SH-SY5Y (cell line): ENCODE data around the gene CD81.

Experiments used
- GATA2 ChIP-seq: IDR thresholded peaks from 2 replicates; pipeline ENCODE4 v1.6.1; 2011; ENCODE audit warnings: mild to moderate bottlenecking, low read depth, low read length
- GATA3 ChIP-seq: IDR thresholded peaks from 2 replicates; pipeline ENCODE4 v1.6.1; 2011; ENCODE audit warnings: low read depth, mild to moderate bottlenecking, low read length, moderate library complexity

CD81 gene, protein sequence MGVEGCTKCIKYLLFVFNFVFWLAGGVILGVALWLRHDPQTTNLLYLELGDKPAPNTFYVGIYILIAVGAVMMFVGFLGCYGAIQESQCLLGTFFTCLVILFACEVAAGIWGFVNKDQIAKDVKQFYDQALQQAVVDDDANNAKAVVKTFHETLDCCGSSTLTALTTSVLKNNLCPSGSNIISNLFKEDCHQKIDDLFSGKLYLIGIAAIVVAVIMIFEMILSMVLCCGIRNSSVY

DNA sequence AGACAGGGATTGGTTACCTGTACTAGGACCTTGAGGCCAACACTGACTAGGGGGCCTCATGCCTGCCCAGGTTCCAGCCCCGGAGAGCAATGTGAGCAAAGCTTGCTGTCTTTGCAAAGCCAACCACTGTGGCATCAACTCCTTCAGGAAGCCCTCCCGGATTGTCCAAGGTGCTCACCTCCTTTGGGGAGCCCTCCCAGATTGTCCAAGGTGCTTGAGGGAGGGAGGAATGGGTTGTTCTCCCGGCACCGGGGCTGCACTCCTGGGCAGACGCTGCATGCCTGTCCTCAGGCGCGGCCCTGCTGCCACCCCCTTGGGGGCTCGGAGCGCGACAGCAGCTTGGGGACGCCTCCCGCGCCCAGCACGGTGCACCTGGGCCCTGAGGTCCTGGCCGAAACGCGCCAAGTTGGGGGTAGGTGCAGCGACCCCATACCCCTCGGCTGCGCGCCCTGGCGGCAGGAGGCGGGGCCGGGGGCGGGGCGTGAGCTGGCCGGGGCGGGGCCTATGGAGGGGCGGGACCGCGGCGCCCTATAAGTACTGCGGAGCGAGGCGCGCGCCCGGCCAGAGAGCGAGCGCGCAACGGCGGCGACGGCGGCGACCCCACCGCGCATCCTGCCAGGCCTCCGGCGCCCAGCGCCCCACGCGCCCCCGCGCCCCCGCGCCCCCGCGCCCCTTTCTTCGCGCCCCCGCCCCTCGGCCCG is at the start of gene CD81:
Gene CD81, plus strand, starts transcription at position 560 of the 701 bp plus-strand sequence. CDS start 240 bp downstream, outside the sequence.
- TF ChIP-seq GATA3 (no peak), GATA2 (no peak)

DNA sequence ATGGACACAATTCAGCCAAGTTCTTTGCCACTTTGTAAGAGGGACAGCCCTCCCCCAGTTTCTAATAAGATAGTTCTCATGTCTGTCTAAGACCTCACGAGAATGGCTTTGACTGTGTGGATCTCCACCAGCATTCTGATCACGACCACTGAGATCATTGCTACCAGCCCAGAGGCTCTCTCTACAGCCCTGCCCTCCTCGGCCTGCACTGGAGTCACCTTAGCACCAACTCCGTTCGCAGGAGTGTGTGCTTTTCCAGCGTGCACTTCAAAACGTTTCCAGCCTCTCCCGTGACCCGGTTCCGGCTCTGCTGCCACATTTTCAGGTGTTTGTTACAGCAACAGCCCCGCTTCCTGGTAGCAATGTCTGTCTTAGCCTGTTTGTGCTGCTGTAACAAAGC is 49.1 kb upstream of the CD81 start:
- TF ChIP-seq GATA2 (no peak), GATA3 (no peak)

DNA sequence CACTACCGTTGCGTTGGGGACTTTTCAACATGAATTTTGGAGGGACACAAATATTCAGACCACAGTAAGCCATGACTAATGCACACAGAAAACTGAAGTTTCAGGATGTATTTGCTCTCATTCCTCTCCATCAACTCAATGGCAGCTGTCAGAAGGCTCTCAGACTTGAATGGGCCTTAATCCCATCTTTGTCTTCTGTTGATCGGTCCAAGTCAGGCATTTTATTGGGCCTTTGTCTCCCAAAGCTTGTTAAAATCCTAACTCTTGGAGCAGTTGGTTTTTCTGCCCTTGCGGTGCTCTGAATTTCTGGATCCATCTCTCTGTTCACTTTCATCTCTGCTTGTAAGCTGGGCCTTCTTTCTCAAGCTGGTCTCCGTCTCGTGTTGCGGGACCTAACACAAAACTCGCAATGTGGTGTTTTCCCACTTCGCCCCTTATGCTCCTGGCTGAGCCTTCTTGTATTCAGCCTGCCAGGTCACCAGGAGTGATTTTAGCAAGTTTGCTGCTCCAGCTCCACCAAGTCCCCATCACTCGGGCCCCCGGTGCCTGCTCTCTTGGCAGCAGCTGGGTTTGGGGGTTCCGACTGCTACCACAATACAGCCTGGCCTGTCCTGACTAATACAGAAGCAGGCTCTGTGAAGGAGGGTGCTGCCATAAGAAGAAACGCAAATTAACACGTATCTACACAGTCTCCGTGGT is 48.3 kb upstream of the CD81 start:
- TF ChIP-seq GATA2, result no peak
- no peak for TF ChIP-seq GATA3

DNA sequence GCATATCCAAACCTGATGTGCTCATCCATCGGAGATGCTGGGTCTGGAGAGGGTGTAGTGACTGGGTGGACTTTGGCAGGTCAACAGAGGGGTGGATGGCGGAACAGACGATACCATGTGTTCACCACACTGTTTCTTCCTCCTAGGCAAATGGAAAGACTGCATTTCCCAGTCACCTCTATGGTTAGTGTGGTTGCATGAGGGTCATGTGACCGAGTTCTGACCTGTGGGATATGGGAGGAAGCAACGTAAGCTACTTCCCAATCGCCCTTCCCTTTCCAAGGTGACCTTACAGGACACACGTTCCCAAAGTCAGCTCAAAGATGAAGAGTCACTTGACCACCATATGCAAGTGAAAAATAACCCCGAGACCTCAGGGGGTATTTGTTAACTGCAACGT is 47.6 kb upstream of the CD81 start:
- no peak for TF ChIP-seq GATA3
- TF ChIP-seq GATA2, result no peak

DNA sequence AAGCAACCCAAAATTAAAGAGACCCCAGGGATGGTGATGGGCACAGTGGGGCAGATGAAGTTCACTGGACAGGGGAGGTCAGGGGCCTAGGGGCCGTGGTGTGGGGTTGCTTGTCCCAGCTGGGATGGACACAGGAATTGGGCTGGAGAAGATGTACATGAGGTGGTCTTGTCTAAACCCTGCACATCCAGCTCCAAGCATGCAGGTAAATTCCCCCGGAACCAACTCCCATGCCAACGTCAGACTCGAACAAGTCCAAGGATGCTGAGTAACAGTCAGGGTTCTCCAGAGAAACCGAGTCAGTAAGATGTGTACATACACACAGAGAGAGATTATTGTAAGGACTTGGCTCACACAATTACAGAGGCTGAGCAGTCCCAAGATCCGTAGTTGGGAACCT is 46.4 kb upstream of the CD81 start:
- TF ChIP-seq GATA2, result no peak
- no peak for TF ChIP-seq GATA3

DNA sequence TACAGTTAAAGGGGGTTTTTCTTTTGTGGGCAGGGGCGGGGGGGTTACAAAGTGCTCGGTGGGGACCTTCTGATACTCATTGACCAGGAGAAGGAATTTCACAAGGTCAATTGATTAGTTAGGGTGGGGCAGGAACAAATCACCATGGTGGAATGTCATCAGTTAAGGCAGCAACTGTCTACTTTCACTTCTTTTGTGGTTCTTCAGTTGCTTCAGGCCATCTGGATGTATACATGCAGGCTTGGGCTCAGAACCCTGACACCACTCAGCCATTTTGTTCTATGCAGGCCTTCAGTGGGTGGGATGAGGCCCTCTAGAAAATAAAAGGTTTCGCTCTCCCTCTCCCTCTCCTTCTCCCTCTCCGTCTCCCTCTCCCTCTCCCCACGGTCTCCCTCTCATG is 45.7 kb upstream of the CD81 start:
- TF ChIP-seq GATA3 (no peak), GATA2 (no peak)

DNA sequence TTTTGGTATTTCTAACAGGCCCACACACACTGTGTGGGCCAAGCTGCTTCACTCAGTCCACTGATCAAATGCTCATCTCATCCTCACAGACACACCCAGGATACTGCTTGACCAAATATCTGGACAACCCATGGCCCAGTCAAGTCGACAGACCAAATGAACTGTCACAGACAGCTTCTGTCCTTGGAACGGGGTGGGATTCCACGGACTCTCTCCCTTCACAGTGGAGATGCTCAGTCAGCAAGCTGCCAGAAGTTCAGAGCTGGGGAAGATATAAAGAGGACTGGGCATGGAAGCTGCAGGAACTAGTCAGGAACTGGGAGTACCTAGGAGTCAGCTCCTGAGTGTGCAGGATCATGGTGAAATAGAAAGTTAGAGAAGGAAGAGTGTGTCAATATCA is 34.6 kb upstream of the CD81 start:
- TF ChIP-seq GATA2, result no peak
- no peak for TF ChIP-seq GATA3

GRCh38 chr11:2342981-2343380 is 34.1 kb upstream of the CD81 start:
- TF ChIP-seq GATA3, result no peak
- TF ChIP-seq GATA2, result no peak

DNA sequence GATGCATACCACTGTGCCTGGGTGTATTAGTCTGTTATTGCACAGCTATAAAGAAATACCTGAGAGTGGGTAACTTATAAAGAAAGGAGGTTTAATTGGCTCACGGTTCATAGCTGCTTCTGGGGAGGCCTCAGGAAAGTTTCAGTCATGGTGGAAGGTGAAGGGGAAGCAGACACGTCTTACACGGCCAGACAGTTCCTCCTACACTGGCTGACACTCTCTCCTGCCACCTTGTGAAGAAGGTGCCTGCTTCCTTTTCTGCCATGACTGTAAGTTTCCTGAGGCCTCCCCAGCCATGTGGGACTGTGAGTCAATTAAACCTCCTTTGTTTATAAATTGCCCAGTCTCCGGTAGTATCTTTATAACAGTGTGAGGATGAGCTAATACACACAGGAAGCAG is 33.6 kb upstream of the CD81 start:
- TF ChIP-seq GATA2, result no peak
- no peak for TF ChIP-seq GATA3

DNA sequence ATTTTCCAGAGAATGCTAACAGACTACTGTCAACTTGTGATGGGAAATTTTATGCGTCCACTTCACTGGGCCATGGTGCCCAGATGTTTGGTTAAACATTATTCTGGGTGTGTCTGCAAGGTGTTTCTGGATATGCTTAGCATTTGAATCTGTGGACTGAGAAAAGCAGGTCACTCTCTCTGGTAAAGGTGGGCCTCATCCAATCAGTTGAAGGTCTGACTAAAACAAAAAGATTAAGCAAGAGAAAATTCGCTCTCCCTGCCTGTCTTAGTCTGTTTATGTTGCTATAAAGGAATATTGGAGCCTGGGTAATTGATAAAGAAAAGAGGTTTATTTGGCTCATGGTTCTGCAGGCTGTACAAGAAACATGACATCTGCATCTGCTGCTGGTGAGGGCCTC is 32.1 kb upstream of the CD81 start:
- TF ChIP-seq GATA3 (no peak), GATA2 (no peak)

DNA sequence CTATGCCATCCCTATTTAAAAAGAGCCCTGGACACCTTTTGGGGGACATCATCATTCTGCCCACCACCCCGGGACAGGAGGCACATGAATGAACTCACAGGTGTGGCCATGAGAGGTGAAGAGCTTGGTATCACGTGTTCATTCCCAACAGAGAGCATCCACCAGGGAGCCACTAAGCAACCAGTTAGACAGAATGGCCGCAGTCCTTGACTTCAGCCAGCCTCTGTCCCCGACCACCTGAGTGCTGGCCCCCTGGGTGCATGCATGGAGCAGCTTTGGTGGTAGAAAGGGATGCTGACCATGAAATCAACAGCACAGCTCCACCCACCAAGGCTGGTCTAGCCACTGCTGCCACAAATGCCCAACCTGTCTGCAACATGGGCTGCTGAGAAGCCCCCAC is 31.1 kb upstream of the CD81 start:
- TF ChIP-seq GATA2 (no peak), GATA3 (no peak)

DNA sequence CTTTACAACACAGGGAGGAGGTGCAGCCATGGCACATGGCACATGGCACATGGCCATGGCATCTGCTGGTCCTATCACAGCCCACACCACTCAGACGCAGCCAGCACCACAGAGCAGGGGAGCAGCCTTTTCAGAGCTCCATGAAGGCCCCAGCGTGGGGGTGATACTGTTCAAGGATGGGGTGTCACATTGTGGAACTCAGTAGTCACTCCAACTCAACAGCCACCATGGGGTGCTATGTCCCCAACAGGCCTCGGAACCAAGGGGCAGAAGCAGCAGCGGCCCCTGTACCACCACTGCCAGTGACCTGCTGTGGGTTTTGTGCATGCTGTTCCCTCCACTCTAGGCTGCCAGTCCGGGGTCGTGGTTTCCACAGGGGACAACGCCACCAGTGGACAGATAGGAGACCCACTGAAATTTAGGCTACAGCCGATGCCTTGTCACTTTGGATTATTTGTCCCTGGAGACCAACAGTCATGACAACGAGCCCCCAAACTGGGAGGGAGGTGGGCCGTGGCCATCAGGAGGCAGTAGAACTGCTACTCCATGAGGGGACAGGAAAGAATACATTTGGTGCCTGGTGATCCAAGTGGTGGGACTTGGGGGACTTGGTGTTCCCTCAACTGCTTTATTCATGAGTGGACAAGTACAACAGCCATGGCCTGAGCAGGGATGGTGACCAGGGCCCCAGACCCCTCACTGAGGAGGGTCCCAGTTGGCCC is 30.4 kb upstream of the CD81 start:
- TF ChIP-seq GATA3 (no peak), GATA2 (no peak)

DNA sequence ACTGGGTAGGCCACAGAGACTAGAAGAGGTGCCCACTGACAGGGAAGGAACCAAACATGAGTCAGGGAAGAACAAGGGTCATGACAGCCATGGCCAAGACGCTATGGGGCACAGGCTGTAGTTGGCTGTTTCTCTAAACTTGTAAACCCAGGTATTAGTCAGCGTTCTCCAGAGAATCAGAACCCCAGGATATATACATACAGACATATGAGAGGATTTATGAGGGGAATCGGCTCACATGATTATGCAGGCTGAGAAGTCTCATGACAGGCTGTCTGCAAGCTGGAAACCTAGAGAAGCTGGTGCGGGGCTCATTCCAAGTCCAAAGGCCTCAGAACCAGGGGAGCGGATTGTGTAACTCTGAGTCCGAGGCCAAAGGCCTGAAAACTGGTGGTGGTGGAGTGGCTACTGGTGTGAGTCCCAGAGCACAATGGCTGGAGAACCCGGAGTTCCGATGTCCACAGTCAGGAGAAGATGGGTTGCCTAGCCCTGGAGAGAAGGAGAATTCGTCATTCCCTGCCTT is 29.7 kb upstream of the CD81 start:
- TF ChIP-seq GATA2 (no peak), GATA3 (no peak)

DNA sequence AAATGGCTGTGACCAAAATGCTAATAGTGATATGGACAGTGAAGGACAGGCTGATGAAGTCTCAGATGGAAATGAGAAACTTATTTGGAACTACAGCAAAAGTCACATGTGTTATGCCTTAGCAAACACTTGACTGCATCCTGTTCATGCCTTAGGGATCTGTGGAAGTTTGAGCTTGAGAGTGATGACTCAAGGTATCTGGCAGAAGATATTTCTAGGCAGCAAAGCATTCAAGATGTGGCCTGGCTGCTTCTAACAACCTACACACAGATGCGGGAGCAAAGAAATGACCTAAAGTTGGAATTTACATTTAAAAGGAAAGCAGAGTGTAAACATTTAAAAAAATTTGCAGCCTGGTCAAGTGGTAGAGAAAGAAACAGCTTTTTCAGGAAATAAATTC is 28.1 kb upstream of the CD81 start:
- TF ChIP-seq GATA3, result no peak
- TF ChIP-seq GATA2, result no peak

GRCh38 chr11:2351701-2352100 is 25.4 kb upstream of the CD81 start:
- no peak for TF ChIP-seq GATA3
